GM19395 (cell line): Measurements from ENCODE around the gene RABGGTA.

Source experiments
- ATAC-seq: cut with Tn5 transposase; IDR thresholded peaks from one replicate; pipeline ENCODE4 v1.9.1; 2021; ENCODE audit warnings: mild to moderate bottlenecking, moderate library complexity; ENCODE audit not compliant: unreplicated experiment

Gene RABGGTA

DNA sequence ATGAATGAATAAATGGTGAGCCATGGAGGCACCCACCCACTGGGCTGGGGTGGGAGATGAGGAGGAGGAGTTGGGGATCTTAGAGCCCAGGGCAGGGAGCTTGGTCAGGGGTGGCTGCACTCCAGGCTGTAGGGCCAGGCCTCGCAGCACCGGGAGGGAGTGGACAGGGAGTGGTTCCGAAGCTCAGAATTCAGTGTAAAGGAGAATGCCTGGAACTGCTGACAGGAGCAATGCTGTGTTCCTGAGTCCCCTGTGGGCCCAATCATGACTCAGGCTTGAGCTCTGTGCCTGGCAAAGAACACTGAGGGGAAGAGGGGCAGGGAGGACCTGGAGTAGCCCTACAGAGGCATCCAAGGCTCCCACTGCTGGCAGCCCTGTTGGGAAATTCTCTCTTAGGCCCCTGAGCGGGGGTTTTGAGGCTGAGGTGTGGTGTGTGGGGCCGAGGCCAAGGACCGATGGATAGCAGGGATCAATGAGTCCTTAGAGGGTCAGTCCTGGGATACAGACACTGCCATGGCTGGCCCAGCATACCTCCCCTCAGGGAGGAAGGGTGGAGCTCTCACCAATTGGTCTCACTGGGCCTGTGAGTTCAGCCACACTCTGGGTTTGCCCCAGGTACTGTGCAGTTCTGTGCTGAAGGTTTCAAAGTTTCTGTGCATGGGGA lies 9.5 kb upstream of the RABGGTA start:
- no peak for ATAC-seq

DNA sequence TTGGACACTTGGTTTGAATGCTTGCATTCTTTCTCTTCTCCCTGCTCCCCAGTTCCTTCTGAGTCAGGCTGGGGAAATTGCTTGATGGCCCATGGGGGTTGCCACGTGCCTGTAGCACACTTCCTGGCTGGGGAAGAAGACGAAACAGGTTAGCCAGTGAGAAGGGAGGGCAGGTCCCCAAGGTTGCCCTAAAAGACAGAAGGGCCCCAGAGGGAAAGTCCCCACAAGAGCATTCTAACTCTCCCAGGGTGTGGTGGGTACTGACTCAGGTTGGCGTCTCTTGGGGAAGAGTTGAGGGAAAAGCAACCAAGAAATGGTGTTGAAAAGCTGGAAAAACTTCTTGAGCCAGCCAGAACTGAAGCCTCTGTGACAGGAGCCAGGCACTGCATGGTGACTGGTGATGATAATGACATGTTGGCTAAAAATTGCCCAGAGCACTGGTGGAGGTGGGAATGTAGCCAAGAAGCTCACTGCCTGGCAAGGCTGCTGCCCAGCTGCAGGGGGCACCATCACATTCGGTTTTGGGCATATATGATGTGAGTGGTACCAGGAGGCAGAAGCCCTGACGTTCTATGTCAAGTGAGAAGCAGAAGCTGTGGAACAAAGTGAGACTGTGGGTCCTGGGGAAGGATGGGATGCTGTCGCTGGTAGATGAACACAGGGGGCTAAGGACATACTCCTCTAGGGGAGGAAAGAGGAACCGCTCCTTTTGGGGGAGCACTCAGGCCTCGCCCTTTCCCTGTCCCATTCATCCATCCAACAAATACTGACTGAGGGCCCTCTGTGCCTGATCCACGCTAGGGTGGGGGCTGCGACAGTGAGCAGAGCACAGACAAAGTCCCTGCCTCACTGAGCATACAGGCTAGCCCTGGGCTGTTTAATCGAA lies 8.1 kb upstream of the RABGGTA start:
- ATAC-seq = peak; percentile 63

DNA sequence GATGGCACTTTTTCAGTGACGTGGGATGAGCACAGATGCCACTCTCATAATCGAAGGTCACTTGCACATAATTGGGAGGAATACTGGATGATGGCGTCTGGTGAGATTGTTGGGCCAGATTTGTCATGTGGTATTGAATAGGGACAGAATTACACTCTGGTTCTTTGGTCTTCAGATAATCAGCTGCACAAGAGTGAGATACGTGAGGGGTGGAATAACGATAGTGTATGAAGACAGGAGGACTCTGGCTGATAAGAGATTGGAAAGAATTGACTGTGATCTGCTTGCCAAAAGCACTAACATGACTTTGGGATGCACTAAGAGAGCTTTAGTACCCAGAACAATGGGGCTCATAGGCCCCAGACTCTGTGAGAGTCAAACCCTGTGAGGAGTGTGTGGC lies 7.0 kb upstream of the RABGGTA start:
- ATAC-seq = no peak

DNA sequence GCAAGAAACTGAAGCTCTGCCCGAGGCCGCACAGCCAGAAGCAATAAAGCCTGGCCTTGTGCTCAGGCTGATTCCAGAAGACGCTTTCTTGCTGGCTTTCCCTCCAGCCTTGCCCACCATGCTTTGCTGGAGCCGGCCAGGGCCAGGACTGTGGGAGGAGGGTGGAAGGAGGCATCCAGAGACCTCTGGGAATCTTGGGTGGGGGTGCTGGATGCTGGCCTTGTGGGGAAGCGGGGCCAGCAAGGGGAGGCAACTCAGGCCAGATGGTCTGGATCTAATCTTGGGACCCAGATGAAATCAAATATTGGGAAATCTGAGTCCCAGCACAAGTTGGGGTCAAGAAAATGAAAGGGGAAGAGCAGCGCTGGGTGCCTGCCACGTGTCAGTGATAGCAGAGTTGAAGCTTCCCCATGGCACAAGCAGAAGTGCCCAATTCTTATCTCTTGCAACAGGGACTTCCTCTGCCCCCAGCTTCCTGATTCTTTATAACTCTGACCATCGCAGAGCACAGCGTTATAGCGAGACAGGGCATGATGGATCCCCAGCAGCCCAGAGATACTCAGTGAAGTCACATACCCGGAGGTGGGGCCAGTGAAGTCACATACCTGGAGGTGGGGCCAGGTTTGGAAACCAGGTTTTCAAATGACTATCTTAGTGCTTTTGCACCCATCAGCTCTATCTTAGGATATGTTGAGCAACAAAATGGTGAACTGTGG lies 6.4 kb upstream of the RABGGTA start:
- ATAC-seq = no peak

DNA sequence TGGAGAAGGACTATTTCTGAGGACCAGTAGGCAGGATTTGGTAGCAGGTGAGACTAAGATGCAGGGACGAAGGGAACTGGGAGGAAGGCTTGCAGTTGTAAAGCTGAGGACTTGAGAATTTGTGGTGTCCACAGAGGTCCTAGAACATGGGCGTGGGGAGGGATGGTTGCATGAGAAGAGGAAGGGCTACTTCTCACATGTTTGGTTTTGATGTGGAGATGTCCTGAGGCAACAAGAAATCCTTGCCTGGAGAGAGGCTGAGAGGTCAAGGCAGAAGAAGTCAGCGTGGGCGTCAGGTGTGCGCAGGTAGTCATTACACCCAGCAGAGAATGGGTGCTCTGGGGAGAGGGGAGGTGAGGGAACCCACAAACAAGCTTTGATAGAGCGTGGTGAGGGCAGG lies 5.7 kb upstream of the RABGGTA start:
- no peak for ATAC-seq

DNA sequence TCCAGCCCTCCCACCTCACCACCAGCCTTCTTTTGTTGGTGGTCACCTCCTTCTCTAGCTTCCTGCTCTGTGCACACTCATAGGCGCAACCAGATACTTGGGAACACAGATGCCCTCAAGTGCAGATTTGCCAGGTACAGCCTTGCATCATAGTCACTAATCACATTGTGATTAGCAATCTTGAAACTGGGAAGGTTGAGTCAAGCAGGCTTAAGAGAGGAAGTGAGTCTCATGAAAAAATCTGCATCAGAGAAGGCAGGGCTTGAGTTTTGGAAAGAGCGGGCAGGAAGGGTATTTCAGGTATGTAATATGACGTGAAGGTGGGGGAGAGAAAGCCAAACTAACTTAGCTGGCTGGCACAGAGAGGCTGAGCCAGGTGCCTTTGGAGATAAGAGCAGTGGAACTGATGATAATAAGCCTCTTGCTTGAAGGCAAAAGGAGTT lies 2.7 kb upstream of the RABGGTA start:
- peak; percentile 50 for ATAC-seq

DNA sequence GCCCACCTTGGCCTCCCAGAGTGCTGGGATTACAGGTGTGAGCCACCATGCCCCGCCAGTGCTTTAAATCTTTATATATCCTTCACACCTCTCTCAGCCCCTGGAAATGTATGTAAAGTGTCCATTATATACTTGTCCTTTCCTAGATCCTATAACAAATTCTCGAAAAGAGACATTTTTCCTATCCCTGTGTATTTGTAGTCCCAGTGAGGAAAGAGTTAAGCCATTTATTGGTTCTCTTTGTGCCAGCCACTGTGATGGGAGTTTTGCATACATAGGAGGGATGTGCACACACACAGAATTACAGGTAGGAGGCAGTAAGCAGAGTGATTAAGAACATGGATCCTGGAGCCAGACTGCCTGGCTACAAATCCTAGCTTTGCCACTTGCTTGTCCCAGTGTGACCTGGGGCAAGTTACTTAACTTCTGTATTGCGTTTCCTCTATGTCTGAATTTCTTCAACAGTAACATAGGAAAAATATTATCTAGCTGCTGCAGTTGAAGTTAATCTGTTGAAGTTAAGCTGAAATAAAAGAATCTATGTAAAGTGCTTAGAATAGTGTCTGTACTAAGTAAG lies 2.1 kb upstream of the RABGGTA start:
- no peak for ATAC-seq

DNA sequence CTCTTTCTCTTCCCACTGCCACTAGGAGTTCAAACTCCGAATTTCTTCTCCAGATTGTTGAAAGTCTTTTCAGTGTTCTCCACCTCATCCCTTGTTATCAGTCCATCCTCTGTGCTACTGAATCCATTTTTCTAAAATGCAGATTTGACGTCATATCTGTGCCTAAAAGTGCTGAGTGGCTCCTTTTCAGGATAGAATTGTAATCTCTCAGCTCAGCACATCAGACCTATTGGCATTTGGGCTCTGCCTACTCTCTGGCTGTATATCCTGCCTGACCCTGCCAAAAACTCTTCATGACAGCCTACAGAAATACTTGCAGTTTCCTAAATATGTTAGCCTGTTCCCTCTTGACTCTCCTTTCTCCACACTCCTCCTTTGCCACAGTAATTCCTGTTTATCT lies 1.1 kb upstream of the RABGGTA start:
- ATAC-seq = no peak

DNA sequence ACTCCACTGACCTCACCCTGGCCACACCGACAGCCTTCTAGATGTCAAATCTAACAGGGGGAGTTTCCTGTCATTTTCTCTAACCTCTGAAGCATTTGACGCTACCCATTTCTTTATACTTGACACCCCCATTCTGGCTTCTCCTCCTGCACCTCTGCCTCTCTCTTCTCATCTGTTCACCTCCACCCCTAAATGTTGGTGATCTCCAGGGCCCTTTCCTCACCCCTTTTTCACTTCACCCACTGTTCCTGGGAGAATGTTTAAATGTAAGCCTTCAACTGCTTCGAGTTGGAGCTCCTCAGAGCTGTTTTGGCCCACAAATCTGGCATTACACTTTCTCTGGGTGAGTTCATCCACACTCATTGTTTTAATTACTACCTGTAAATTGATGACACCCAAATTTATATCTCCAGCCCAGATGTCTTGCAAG lies 452 bp upstream of the RABGGTA start:
- no peak for ATAC-seq

DNA sequence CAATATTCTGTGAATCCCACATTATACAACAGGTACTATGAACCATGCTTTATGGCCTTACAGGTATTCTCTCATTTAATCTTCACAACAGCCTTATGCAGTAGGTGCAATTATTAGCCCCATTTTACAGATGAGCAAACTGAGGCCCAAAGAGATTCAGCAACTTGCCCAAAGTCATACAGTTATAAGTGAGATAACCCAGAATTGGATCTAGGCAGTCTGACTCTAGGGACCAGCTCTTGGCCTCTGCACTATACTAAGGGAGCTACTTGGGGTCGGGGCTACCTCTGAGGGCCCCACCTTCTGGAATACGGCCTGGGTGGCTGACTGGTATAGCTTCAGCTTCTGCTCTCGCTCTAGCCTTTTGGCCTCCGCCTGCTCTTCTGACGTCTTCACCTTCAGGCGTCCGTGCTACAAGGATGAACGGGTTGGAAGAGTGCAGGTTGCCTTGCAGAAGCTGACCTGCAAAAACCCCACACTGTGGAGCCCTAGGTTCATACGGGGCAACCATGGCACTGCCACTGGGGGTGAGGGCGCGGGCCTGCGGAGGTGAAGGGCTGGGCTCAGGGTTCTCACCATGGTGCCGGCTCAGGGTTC lies 762 bp downstream of the RABGGTA start:
- ATAC-seq = no peak

DNA sequence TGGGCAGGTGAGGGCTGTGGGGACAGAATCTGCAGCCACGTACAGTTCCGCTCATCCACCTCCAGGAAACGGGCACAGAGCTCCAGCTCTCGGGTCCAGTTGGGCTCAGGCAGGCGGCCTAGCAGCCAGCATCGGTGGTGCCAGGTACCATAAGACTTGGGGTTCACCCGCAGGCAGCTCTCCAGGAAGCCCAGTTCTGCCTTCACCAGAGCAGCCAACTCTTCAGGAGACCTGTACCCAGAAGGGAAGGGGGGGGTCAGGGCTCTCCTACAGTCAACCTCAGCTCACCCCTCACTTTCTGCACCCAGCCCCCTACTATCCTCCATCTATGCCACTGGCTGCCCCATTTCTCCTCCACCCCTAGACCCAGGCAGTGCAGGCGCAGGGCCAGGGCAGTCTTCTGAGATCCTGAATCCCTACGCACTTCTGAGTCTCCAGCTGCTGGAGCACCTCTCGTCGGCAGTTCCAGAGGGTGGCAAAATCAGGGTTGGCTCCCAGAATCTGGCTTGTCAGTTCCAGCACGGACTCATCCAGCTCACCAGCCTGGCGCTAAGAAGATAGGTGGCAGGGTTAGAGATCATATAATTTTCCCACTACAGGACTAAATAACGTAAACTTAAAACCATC lies 1.4 kb downstream of the RABGGTA start:
- ATAC-seq = no peak

DNA sequence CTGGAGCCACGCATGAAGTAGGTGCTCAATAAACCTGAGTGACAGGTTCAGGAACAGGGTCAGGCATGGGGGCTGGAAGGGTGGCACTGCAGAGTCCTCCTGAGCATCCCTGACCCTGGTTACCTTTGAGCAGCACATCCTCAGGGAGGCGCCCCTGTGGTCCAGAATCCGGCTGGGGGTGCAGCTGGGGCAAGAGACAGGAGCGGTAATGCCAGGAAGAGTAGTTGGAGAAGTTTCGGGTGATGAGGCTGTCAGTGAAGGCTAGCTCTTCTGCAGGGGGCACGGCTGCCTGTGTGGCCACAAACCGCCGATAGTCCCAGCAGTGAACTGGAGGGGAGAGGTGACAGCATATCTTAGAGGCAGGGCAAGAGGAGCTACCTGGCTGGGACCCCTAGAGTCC lies 2.0 kb downstream of the RABGGTA start:
- no peak for ATAC-seq

DNA sequence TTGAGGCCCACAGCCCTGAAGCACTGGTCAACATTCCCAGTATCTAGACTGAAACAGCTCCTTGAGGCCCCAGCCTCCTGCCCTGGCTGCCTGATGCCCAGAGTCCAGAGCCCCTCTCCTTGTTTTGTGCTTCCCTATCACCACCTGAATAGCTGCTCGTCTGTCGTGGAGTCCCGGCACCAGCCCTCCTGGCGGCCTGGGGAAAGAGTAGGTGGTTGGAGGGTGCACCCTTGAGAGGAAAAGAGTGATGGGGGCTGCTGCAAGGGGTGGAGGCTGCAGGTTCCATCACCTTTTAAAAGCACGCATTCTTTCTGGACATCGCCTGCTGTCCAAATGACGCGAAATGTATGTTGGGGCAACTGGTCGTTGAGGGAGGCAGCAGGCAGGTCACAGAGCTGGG lies 3.2 kb downstream of the RABGGTA start:
- no peak for ATAC-seq

DNA sequence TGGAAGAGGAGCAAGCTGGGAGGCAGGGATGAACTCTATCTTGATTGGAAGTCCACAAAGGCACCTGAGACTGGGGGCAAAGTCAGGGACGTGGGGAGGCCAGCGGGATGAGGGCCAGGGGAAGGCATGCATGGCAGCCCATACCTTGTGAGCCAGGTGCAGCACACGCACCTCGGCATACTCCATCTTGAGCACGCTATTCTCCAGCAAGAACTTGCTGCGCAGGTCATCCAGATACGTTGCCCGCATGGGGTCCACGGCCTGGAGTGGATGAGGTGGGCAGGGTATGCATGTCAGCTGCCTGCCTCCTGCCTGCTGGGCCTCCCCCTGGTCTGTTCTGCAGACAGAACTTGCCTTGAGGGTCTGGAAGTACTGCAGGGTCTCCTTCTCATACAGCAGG lies 3.9 kb downstream of the RABGGTA start:
- no peak for ATAC-seq

DNA sequence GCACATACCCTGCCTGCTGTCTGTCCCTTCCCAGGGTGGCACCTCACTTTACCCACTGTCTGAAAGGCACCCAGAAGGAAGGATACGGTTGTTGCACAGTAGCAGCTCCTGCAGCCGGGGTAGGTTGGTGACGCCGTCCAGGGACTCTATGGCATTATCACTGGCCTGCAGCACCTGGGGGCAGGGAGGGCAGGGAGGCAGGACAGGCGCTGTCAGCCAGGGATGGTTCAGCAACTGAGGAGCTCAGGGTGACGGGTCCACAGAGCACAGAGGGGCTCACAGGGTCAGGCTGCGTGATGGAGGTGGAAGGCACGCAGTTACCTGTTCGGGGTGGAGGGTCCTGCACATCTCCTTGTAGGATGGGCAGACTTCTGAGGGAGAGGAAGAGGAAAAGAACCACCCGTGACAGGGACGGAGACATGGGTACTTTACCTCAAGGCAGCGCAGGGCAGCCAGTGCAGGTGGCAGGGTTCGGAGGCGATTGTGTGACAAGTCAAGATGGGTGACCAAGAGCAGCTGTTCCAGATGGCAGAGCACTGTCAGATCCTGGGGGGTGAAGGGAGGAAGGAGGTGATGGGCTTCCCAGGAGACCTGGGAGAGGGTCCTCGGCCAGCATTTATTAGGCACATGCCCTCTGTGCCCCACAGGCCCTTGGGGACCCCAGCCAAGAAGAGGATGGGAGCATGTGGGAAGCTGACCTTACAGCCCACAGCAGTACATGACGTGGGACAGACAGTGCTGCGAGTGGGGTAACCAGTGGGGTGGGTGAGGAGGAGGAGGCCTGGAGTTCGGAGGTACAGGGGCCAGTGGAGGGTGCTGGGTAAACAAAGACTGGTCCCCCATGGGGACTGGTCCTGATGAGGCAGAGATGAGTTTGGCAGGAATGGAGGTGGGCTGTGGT lies 4.8 kb downstream of the RABGGTA start:
- no peak for ATAC-seq

DNA sequence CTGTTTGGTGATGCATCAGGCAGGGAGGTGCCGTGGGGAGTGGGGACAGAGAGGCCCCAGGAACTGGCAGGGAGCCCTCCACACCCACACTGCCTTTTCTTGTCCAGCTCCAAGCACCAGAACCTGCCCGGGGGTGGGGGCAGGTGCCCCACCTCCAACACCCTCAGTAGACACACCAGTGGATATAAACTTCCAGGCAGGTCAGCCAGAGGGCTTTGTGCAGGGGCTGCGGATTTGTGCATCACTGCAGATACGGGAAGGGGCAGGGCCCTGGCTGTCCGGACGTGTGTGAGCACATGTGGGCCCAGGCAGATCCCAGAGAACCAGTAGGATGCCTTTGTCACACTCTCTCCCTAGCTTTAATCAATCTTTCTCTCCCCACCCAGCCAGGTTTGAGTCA lies 7.1 kb downstream of the RABGGTA start:
- no peak for ATAC-seq

DNA sequence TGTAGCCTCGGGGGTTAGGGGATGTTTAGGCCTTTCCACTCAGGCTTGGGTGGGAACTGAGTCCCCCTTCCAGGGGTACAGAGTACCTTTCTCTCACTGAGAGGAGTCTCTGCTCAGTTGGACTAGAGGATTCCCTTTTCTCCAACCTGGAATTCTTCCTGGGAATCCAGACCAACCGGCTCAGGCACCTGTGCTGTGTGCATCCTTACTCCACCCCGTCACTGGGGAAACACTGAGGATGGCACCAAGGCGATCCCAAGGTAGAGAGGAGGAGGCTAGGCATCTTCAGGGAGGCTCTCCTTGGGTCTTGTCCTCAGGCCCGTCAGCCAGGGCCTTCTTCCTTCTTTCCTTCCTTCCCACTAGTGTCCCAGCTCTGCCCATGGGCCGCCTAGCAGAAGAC lies 7.5 kb downstream of the RABGGTA start:
- ATAC-seq = no peak

DNA sequence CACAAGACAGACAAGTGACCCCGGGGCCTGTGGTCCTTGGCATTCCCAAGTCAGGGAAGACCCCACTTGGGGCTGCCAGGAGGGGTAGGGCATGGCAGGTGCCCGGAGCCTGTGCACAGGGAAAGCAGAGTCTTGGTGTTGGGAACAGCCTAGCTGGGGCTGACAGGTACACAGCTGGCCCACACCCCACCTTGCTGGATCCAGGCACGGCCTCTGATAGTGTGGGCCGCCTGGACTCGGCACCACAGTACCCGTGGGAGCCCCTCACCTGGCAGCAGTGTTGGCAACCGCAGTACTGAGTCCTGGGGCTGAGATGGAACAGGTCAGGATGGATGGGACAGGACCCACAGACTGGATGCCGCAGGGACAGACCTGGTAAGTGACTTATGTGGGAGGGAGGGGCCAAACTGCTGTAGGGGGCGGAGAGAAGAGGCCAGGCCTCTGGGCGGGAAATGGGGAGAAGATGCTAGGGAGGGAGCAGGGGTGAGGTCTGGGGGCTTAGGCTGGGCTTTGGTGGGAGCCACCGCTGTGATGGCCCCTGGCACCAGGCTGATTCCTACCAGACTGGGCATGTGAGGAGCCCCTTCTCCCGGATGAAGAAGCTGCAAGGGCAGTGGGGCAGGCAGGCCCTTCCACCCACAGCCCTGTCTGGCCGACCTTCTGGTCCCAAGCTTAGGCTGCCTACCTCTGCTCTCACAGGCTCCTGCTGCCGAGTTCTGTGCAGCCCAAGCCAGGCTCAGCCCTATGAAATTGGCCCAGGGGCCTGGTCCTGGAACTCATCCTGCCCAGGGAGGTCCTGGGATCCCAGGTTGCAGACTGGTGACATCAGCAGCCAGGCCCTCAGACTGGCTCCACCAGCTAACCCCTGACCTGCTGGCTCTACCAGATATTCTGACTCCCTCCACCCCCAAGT lies 8.3 kb downstream of the RABGGTA start, which contains the start of gene TGM1:
Gene TGM1, minus strand, starts transcription at position 357 of the 913 bp plus-strand sequence. CDS start 825 bp downstream, outside the sequence.
- no peak for ATAC-seq
